T47D (cell line): Measurements from ENCODE around the gene TMPRSS6.
"Not testable (repeated sequence)": the region's sequence is repeated elsewhere in the genome, so short reads cannot be mapped to it uniquely, and the experiment has no call there.

Experiments
- DNase-seq, 2 experiments: peaks; one replicate each; pipeline versions ENCODE4 v3.0.0 to v3.0.0-alpha.2; 2011 to 2012; ENCODE audit warnings: low read depth in 1 of 2, low spot score in 1 of 2
- JUND ChIP-seq: IDR thresholded peaks from 2 replicates; pipeline ENCODE4 v1.6.1; 2012; ENCODE audit warnings: low read depth
- in situ Hi-C: cut with HindIII; loops from 2 replicates; pipeline ENCODE4 v1.10.0; 2016; ENCODE audit warnings: low sequenced_read_pairs, low pct_unique_long_range_greater_than_20kb

TMPRSS6 gene

GRCh38 chr22:37088108-37088605, 21.4 kb downstream of the TMPRSS6 start:
- in situ Hi-C loops, result no loop called here
- DNase-seq, result no peak
- TF ChIP-seq JUND, result no peak

DNA sequence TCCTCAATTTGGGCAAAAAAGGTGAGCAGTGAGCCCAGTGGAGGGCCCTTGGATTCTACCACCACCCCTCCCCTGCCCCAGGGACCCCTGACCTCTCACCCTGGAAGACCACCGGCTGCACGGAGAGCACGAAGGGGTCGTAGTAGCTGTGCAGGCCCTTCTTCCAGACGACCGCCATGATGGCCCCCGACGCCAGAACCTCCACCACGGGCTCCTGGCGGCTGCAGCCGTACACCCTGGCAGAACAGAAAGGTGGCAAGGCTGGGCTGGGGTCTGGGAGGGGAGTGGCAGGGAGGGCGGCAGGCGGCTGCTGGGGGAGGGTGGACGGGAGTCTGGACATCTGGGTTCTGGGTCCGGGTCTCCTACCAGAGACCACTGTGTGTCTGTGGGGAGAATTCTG, 23.3 kb downstream of the TMPRSS6 start:
- in situ Hi-C loops, result no loop called here

DNA sequence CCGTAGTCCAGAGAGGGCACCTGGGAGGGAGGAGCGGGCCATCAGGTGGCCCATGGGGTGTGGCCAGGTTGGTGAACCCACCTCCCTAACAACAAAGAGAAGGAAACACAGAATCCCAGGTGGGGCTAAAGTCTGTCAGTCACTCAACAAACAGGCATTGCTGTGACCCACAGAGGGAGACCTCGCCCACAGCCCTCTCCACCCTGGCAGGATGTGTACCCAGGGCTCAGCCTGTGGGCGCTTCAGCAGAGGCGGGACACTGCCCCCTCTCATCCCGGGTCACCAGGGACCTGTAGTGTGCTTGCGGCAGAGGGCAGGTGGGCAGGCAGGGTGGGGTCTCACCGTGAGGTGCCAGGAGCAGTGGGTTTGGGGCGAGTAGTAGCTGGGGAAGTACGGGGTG, 25.1 kb downstream of the TMPRSS6 start:
- in situ Hi-C loops, result no loop called here
- no peak for TF ChIP-seq JUND

More for the DNA sequence above, 23.3 kb downstream of the TMPRSS6 start:
- DNase-seq, result no peak
- TF ChIP-seq JUND, result no peak

GRCh38 chr22:37083914-37084313, 25.6 kb downstream of the TMPRSS6 start:
- no peak for DNase-seq
- TF ChIP-seq JUND, result no peak
- in situ Hi-C loops, result no loop called here

More for the DNA sequence above, 25.1 kb downstream of the TMPRSS6 start:
- DNase-seq, result no peak

DNA sequence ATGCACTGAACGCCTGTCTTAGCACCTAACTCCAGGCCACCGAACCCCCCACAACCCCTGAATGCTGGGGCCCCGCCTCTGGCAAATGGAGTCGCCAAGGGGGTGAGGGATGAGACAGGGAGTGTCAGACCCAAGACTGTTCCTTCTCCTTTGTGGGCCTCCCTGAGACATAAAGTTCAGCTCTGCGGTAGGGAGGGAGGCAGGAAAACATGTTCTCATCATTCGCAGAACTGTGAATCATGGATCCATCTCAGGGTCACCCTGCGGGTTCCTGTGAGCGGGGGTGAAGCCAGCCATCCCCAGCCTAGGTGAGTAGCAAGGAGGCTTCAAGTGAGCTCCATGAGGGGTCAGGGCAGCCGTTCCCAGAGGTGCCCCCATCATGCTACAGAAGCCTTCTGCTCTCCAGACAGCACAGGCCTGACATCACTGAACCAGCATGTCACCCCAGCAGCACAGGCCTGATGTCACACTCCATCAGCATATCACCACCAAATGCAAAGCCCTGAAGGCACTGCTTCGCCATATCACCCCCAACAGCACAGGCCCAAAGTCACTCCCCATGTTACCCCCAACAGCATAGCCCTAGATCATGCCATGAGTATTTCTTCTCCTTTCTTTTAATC, 27.2 kb downstream of the TMPRSS6 start:
- TF ChIP-seq JUND, result no peak
- in situ Hi-C loops, result no loop called here
- DNase-seq, result no peak

- no peak for DNase-seq
- in situ Hi-C loops, result no loop called here
- no peak for TF ChIP-seq JUND
These were observed 28.7 kb downstream of the TMPRSS6 start for GRCh38 chr22:37080838-37081237.

DNA sequence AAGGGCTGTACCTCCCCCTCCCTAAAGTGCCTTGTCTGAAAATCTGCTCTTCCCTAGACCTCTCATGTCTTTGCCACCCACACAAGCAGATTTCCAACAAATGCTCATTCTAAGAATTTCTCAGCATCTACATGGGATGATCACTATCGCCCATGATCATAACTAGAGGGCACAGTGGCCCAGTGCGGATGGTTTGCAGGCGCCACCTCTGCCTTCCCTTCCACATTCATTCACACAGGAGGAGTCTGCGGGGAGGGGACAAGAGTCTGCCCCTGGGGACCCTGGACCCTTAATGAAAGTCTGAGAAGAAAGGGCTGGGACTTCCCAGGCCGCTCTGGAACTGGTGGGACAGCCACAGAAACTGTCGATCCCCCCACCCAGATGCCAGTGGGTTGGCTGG, 29.1 kb downstream of the TMPRSS6 start:
- in situ Hi-C loops, result no loop called here
- no peak for TF ChIP-seq JUND
- DNase-seq, result no peak

- in situ Hi-C loops, result no loop called here
- DNase-seq, result peak; percentile 48 to 56
- no peak for TF ChIP-seq JUND
These were observed 29.8 kb downstream of the TMPRSS6 start for GRCh38 chr22:37079668-37080171.

GRCh38 chr22:37079158-37079557, 30.4 kb downstream of the TMPRSS6 start:
- in situ Hi-C loops, result no loop called here
- no peak for TF ChIP-seq JUND
- no peak for DNase-seq

- DNase-seq, result peak; percentile 41 to 57
- no peak for TF ChIP-seq JUND
- in situ Hi-C loops, result no loop called here
These were observed 31.6 kb downstream of the TMPRSS6 start for GRCh38 chr22:37077802-37078448.

DNA sequence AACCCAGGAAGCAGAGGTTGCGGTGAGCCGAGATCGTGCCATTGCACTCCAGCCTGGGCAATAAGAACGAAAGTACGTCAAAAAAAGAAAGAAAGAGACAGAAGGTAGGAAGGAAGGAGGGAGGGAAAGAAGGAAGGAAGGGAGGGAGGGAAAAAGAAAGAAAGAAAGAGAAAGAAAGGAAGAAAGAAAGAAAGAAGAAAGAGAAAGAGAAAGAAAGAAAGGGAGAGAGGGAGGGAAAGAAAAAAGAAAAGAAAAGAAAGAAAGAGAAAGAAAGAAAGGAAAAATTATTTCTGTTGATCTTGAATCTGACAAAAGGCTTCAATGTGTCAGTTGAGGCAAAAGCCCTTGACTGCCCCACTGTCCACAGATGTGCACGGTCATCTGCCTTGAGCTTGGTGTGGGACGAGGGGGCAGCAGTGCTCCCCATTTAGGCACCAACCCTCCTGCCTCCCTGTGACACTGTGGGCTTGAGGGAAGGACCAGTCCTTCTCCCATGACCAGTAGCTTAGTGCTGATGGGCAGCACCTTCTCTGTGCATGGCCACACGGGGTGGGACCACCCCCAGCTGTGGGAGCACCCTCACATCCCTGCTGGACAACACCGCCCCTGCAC, 33.6 kb downstream of the TMPRSS6 start:
- no peak for DNase-seq
- in situ Hi-C loops, result no loop called here
- TF ChIP-seq JUND, result no peak

DNA sequence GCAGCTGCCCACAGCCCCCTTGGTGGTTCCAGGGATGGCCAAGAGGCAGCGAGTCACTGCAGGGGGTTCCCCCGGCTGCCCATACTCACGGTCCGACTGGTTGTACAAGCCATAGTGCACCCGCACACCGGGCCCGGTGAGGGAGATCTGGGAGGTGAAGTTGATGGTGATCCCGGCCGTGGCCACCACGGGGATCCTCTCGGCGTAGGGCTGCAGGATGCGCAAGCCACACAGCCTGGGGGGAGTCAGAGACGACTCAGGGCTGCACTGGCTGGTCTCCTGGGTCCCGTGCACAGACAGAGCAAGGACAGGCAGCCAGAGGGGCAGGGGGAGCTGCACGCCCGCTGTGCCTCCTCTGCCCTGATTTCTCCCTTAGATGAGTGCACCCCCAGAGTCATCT, 34.5 kb downstream of the TMPRSS6 start:
- DNase-seq, result no peak
- in situ Hi-C loops, result no loop called here
- TF ChIP-seq JUND, result no peak

- DNase-seq, result no peak
- no peak for TF ChIP-seq JUND
- in situ Hi-C loops, result no loop called here
These were observed 35.0 kb downstream of the TMPRSS6 start for GRCh38 chr22:37074537-37074936.

- no peak for DNase-seq
- no peak for TF ChIP-seq JUND
- in situ Hi-C loops, result no loop called here
These were observed 36.8 kb downstream of the TMPRSS6 start for GRCh38 chr22:37072673-37073072.

- in situ Hi-C loops, DNase-seq: not testable (repeated sequence)
These were observed 37.5 kb downstream of the TMPRSS6 start for GRCh38 chr22:37071850-37072592.
